Stimulated activated CD4-positive, alpha-beta T cell treated with anti-CD3 and anti-CD28 coated beads, Interleukin-12 subunit alpha, Interleukin-12 subunit beta, amount 100 ng/mL, for 4 hours (primary cell): ENCODE results near the gene AMPD3.
A peak's percentile ranks its signal among the peaks of the same experiment; 100 is the strongest.

Experiments used
- DNase-seq: peaks from one replicate; pipeline ENCODE4 v3.0.0-alpha.2; 2020

The AMPD3 gene

GRCh38 chr11:10439351-10439750 lies 15.7 kb upstream of the AMPD3 start:
- no peak for DNase-seq

DNA sequence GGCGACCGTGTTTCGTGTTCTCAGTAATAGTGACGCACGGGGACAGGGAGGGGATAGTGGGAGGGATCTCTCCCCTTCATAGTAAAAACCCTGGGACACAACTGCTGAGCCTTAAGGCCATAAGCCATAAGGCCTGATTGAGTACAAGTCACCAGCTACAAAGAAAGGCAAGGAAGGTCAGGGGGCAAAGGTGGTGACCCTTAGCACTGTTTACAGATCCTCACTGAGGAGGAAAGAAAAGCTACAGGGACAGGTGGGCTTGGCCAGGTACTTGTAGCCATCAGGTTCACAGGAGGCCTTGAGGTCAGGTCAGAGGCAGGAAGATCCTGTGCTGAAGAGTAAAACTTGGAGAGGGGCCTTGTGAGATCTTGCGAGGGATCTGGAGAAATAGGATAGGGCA lies 15.1 kb upstream of the AMPD3 start:
- DNase-seq = no peak

- DNase-seq = no peak
Measured at GRCh38 chr11:10440401-10440800, 14.7 kb upstream of the AMPD3 start.

DNA sequence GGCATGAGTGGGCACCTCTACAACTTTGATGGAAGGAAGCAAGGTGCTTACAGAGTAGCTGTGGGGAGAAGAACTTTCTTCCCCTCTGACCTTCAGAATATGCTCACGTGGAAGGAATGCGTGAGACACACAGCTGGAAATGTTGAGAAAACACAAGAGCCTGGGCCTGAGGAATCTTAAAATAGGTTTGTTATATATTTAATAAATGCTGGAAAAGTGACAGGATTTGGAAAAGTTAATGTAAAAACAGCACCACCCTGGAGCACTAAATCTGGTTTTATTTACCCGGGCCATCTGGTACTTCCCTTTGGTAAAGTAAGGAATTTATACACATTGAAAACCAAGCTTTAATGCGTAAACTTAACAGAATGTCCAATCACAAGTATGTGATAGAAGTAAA lies 14.0 kb upstream of the AMPD3 start:
- no peak for DNase-seq

- no peak for DNase-seq
Measured at GRCh38 chr11:10441652-10442503, 13.2 kb upstream of the AMPD3 start.

DNA sequence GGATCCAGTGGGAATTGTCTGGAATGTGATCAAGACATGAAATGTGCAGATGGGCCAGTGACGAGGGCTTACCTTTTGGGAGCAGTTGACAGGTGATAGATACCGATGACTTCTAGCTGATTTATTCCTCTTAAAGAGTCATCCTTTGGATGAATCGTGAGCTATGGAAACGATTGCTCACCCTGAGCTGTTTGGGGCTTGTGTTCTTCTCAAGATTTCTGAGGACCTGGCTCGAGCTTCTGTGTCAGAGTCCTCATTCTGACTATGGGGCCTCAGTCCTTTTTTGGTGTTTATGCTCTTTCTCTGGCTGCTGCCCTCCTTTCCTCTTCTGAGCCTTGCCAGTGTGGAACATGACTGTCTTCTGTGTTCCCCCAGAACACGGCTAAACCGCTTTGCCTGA lies 11.9 kb upstream of the AMPD3 start:
- DNase-seq = no peak

DNA sequence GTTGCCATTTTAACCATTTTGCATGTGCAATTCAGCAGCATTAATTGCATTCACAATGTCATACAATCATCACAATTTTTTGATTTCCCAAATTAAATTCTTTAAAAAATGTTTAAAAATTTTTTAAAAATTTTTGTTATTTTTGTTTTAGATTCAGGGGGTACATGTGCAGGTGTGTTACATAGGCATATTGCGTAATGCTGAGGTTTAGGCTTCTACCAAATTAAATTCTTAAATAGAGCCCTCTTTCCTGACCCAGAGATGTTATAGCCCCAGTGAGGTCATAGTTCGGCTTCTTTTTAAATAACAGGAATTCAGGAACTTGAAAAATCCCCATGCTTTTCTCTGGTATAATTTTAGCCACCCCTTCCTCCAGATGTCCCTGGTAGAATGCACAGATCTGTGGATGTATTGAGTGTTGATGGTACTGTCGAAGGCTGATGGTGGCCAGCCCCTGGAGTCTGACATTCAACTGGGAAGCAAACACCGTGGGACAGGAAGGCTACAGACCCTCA lies 11.3 kb upstream of the AMPD3 start:
- no peak for DNase-seq

DNA sequence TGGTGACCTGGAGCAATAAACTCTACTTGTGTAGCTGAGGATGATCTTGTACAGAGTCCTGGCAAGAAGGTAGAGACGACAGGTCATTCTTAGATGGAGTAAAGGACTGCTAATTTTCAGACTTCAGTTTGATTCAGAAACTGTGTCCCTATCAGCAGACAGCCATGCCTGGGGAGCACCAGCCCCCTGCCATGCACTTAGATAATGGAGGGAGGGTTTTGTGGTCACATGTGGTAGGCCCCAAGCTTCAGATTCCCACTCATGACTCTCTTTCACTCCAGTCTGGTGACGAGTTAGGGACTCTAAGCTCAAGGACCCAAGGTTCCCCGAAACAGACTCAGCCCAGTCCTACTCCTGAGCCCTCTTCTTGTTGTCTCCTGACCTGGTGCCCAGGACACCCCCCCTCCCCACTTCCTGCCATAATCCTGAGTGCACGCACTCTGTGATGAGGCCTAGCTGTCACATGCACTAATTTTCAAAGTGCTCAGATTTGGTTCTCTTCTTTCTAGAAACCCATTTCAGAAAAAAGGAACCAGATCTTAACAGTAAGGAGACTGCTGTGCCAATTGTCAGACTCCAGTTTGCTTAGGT lies 10.2 kb upstream of the AMPD3 start:
- no peak for DNase-seq

- no peak for DNase-seq
Measured at GRCh38 chr11:10447445-10447844, 7.6 kb upstream of the AMPD3 start.

DNA sequence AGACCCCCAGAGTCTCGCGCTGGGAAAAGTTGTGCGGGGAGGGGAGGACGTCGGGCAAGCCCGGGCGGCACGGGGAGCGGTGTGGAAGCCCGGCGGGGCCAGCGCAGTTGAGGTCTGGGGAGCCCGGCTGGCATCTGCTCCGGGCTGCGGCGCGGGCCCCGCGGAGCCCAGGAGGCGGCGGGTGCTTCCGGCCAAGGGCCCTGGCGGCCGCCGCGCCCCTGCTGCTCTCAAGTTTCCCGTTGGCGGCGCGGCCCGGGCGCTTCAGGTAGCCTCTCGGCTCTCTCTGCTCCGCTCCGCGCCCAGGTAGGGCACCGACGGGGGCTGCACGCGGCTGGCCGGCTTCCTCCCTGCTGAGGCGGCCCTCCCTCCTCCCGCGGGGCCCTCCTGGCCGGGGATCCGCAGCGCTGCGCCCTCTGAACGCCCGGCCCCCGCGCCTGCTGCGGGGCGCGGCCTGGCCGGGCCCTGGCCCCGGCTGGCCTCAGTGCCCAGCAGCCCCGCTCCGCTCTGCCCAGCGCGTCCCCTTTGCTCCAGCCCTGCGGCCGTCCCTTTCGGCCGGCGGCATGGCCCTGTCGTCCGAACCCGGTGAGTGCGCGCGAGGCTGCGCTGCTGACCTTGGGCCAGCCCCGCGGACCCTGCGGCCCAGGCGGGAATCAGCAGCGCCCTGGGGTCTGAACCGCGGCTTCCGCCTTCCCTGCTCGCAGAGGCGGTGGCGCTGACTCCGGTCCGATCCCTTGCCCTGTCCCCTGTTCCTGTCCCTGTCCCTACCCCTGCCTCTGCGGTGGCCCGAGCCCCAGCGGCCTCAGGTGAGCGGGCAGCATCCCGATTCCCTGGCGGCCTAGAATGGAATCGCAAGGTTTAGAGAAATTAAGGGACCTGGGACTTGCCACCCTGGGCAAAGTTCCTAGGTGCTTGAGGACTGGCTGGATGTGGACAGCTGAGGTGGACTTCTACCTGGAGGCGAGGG lies 4.3 kb upstream of the AMPD3 start:
- DNase-seq = peak; percentile 52

DNA sequence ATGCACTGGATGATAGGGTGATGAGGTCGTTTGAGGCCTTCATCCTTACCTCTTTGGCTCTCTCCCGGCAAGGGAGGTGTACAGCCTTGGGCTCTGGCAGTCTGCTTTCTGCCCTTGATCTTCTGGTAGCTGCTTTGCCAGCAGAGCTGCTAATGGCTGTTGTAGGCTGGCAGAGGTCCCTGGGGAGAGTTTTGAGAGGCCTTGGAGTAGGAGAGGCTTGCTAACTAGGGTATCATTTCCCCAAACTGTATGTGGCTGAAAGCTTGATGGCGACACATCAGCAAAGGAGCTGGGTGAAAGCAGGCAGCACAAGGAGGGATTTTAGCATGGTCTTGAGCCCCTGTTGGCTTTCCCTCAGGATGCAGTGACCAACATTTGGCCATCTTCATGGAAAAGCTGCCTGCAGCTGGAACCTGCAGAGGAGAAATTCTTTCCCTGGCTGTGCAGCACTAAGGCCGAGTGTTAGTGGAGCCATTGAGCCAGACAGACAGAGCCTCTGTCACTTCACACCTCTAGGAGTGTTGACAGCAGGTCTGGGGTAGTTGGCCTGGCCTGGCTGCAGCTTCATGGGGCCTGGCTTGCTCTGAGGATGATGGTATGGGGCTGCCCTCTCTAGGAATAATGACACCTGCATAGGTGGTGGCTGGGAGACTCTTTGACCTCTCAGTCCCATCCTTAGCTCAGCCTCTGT lies 3.5 kb upstream of the AMPD3 start:
- no peak for DNase-seq

DNA sequence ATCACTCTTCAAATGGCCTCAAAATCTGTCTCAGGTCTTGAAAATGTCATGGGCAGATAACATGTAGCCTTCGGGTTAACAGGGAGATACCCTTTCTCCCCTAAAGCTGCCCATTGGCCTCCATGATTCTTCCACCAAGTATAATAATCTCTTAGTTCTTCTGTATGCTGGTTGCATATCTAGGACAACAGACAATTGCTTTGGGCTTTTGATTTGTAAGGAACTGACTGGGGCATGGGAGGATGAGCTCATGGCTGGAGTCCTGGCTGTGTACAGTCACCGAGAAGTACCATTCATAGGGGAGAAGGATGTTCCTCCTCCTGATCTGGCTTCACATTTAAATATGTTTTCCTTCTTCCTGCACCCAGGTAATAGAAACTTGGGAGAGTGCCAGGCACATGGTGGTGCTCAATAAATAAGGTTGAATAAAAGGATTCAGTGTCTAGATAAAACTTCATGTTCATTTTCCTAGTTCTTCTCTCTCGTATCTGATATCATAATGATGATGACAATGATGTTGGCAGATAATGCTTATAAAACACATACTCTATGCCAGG lies 2.8 kb upstream of the AMPD3 start:
- DNase-seq = no peak

GRCh38 chr11:10453261-10453660 lies 1.8 kb upstream of the AMPD3 start:
- no peak for DNase-seq

DNA sequence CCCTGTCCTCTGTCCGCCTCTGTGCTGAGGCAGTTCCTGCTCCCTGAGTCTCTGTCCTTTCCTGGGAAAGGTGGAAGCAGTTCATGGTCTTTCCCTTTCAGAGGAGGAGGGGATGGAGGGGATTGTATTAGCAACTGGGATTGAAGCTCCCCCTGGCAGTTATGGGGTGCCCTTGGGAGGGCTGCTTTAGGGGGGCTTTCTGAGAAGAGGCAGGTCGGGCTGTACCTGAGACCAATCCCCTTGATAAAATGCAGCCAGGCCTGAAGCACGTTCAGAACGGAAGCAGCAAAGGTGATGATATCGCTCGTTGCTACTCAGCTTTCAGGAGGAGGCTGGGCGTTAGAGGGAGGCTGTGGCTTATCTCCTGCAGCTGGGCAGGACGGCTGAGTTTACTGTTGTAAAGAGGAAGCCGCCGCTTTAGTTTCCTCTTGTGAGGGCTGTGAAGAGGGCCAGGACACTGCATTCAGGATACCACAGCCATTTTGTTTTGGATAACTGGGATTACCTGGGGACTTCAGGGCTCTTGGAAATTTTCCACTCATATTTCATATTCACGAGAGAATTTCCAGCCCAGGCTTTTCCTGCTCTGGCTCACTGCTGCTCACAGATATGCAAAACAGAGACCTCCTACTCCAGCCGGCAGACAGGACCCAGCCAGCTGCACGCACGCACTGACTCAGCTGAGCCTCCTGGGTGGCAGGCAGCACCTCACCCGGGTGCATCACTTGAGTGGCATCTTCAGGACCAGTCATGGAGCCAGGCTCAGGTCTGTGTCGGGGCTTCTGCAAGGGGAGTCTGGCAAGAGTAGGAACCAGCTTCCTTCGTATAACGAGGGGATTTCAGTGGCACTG lies 798 bp downstream of the AMPD3 start:
- peak; percentile 65 for DNase-seq

- DNase-seq = no peak
Measured at GRCh38 chr11:10456519-10456918, 1.5 kb downstream of the AMPD3 start.

DNA sequence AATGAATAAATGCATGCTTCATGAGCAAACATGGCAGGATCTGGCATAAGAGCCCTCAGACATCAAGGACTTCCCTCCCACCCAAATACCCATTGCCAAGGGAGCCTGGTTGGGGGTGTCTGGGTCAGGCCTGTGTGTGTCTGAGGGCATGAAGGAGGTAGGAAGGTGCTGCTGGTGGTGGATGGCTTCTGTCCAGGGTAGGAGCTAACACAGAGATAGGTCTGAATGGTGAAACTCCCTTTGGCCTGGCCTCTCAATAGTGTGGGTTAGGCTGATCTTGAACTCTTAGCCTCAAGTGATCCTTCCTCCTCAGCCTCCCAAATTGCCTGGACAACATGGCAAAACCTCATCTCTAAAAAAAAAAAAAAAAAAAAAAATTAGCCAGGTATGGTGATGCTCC lies 2.8 kb downstream of the AMPD3 start:
- no peak for DNase-seq

DNA sequence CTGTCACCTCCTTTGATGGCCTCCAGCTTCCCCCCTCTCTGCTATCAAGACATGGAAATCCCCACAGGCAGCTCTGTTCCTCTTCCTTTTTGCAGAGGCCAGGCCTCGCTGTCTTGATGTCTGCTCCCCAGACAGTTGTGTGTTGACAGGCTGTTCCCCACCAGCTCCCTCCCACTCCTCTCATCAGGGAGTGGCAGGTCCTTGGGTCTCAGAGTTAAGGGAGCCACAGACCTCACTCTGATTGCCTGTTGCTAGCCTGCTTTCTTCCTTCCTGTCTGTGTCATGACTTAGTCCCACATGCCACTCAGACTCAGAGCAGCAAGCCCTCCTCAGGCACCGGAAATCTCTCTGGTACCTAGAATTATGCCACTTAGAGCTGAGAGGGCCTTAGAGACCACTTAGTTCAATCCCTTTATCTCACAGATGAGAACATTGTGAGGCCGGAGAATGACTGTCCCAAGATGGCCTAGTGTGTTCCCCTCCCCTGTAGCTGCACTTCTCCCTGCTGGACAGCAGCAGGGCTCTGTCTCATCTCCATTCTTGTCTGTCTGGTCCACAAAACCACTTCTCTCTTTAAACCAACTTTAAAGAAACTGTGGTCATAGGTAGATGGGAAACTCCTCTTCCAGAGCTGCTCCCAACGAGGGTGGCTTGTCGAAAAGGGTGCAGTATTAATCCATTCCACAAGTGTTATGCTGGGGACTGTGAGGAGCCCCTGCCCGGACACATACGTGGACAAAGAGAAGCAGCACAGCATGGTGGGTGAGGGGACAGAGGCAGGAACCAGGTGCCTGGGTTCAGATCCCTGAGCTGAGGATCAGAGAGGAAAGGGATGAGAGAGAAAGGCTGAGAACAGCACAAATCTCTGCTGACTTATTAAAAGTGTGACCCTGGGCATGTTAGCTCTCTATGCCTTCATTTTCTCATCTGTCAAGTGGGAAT lies 4.2 kb downstream of the AMPD3 start:
- DNase-seq = peak; percentile 42

DNA sequence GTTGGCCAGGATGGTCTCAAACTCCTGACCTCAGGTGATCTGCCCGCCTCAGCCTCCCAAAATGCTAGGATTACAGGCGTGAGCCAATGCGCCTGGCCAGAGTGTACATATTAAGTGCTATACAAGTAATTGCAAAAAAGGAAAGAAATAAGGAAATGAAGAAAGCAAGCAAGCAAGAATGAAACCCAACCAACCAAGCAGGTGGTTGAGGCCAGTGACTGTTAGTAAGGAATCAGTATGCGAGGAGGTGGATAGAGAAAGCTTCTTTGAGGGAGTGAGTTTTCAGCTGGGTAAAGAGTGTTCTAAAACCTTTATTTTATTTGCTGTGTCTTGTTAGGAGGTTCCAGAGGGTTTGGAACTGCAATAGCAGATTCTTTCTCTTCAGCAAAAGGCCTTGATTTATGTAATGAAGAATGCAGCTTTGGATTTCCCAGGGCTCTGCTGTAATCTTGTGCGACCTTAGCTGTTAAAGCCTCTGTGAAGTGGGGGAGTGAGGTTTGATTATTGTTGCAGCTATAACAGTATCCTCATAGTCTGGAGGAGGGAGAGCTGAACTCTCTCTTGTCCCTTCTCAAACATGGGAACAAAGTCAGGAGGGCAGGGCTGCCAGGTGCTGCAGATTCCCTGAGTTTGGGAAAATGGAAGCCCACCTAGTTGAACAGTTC lies 5.7 kb downstream of the AMPD3 start:
- no peak for DNase-seq

DNA sequence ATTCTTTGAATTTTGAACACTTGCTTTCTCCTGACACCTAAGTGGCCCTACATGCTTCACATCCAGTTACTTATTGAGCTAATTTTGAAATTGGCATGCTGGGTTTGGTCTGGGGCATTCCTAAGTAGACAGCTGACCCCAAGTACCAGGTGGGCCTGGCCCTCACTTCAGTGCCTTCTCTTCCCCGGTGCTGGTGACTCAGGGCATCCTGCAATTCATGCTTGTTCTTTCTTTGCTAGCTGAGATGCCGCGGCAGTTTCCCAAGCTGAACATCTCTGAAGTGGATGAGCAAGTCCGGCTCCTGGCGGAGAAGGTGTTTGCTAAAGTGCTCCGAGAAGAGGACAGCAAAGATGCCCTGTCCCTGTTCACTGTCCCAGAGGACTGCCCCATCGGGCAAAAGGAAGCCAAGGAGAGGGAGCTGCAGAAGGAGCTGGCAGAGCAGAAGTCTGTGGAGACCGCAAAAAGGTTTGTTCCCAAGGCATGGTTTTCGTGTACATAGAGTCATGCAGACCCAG lies 6.3 kb downstream of the AMPD3 start:
- DNase-seq = no peak
